AG09309 (cell line): ENCODE data around the gene BUD13.

ENCODE experiments used
- DNase-seq: peaks from one replicate; pipeline ENCODE4 v3.0.0-alpha.2; 2010; ENCODE audit warnings: low read depth
- H3K4me3 ChIP-seq: 2 replicates; pipeline ENCODE4 v1.5.1; 2011; ENCODE audit warnings: mild to moderate bottlenecking, low read depth, low read length, moderate library complexity; ENCODE audit not compliant: control insufficient read depth
- TF ChIP-seq, protein P1 (sequence below): IDR thresholded peaks from 2 replicates; pipeline ENCODE4 v1.5.1; 2011; ENCODE audit warnings: mild to moderate bottlenecking, low read depth, low read length, inconsistent platforms; ENCODE audit not compliant: insufficient read depth, control insufficient read depth; ENCODE audit errors: missing control alignments

Gene BUD13

DNA sequence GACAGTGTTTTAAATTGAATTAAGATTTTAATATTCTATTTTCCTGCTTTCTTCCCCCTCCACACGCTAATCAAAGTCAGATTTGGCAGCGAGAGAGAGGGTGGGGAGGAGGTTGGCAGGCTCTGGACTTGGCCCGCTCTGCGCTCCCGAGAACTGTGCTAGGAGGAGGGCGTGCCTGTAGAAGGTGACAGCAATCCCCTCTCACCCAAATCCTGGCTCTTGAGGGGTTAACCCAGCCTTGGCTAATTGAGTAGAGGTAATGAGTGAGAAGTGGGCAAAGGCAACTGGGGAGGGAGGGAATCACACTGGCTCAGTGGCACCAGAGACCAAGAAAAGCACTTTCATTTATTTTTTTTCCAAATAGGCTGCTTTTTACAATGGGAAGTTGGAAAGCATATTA lies 42.2 kb downstream of the BUD13 start:
- DNase-seq = no peak
- H3K4me3 ChIP-seq = no peak overlapping the region
- TF ChIP-seq, protein P1, sequence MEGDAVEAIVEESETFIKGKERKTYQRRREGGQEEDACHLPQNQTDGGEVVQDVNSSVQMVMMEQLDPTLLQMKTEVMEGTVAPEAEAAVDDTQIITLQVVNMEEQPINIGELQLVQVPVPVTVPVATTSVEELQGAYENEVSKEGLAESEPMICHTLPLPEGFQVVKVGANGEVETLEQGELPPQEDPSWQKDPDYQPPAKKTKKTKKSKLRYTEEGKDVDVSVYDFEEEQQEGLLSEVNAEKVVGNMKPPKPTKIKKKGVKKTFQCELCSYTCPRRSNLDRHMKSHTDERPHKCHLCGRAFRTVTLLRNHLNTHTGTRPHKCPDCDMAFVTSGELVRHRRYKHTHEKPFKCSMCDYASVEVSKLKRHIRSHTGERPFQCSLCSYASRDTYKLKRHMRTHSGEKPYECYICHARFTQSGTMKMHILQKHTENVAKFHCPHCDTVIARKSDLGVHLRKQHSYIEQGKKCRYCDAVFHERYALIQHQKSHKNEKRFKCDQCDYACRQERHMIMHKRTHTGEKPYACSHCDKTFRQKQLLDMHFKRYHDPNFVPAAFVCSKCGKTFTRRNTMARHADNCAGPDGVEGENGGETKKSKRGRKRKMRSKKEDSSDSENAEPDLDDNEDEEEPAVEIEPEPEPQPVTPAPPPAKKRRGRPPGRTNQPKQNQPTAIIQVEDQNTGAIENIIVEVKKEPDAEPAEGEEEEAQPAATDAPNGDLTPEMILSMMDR = no peak

DNA sequence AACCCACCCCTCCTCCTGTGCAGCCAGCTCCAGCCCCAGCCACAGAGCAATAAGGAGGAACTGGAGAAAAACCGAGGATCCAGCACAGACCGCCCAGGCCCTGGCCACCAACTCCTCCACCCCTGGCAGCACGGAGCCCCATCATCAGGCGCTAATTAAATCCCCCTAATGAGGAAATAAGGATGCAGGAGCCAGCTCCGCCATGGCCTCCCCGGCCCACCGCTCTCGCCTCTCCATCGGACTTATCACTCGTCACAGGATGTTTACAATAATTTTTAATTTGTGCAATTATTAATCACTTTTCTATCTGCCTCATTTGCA lies 42.6 kb downstream of the BUD13 start:
- no peak overlapping the region for H3K4me3 ChIP-seq
- no peak for DNase-seq
- TF ChIP-seq, protein P1 = no peak

DNA sequence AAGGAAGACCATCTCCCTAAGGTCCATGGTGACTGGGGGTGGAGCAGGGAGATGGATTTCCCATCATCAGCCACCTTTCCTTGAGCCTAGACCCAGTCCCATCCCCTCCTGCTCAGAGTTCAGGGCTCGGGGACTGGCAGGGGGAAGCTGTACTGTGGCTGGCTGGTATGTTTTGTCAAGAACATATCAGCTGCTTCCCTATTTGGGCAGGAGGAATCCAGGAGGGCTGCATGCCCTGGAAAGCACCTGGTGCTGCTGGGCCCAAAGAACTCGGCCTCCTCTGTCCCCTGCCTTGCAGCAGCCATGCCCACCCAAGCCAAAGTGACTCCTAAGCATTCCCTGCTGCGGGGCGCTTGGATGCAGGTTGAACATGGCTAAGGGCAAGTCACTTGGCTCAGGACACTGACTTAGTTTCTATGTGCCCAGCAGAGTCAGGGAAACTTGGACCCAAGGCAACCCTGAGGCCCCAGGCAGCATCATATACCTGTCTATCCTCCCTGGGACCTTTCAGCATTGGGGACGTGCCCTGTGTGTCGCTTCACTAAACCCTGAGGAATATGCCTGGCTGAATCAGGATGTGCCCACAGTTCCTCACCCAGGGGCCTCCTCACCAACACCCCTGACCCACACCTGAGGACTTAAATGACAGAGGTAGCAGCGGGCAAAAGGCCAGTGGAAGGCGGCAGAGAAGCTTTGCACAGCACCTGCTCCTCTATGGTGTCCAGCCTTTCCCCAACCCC lies 43.1 kb downstream of the BUD13 start:
- no peak for DNase-seq
- TF ChIP-seq, protein P1 = no peak
- H3K4me3 ChIP-seq = no peak overlapping the region

DNA sequence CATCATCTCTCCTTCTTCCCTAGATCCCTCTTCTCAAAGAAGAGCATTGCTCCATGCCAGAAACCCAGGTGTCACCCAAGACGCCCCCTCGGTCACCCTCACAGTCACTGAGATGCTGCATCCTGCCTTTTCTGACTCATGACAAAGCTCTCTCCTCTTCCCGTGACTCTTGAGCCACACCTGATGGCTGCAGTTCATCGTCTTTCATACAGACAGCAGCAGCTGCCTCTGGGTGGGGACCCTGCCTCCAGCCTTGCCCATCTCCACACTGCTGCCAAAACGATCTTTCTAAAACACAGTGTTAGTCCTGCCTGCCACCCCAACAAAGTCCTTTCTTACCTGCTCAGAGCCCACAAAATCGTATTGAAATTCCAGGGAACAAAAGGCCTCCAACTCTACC lies 44.8 kb downstream of the BUD13 start:
- no peak for DNase-seq
- no peak overlapping the region for H3K4me3 ChIP-seq
- TF ChIP-seq, protein P1 = no peak

DNA sequence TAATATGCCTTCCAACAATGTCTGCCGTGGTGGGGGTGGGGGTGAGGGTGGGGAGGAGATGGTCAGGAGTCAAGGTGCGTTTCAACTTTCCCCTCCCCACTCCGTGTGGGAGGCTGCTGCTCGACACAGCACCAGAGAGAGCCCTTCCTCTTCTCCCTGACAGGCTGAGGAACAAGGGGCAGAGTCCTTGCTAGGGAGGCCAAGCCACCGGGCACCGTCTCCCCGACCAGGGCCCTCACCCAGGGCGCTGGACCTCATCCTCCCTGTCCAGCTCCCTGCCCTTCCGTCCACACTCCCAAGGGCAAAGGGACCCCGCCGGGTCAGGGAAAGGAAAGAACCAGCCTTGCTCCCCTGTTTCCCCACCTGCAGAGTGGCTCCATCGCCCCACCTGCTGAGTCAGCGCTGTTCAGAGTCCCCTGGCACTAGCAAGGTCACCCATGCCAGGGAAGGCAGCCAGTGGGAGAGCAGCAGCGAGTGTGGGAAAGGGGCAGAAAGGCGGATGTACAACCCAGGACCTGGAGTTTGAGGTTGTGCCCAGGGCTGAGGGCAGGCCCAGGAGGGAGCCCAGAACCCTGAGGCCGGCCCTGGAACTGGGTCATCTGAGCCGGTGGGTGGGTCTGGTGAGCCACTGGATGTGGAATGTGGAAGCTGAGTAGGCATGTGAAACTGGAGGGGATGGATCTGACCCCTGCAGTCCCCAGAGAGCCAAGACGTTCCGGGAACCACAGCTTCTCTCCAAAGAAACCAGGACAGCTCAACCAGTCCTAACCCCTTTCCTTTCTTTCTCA lies 47.2 kb downstream of the BUD13 start:
- no peak overlapping the region for H3K4me3 ChIP-seq
- DNase-seq = no peak
- TF ChIP-seq, protein P1 = no peak

DNA sequence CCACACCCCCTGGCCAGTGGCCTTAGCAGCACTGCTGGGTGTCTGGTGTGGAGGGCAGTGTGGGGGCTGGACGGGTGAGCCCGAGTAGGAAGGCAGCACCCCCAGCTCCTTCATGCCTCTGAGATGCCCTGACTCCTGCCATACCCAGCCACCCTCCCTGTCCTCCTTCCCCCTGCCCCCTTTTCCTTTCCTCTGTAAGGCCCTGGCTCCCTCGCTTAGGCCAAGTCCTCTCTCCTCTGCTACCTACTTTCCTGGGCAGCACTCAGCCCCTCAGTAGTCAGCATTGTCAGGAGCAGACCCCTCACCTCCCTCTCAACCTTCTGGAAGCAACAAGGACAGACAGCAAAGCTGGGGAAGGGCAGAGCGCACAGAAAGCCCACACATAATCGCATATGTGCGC lies 48.0 kb downstream of the BUD13 start:
- DNase-seq = no peak
- TF ChIP-seq, protein P1 = no peak

DNA sequence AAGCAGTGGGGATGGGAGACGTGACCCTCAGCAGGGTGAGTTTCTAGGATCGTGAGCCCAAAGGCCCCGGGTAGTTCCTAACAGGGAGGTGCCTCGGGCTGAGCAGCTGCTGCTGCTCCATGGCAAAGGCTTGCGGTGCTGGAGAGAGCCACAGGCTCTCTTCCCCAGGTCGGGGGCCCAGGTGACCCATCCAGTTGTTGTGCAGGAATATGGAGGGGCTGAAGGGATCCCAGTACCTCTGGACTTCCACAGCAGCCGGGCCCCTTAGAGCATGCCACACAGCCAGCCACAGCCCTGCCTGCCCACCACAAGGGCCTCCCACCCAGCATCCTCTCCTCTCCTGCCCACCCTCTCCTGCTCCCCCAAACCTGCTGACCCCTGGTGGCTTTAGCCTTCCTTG lies 49.3 kb downstream of the BUD13 start:
- DNase-seq = no peak
- H3K4me3 ChIP-seq = no peak overlapping the region
- TF ChIP-seq, protein P1 = no peak

More for the DNA sequence above, 48.0 kb downstream of the BUD13 start:
- no peak overlapping the region for H3K4me3 ChIP-seq
